PC-3 (cell line): ENCODE results near the gene NDUFAF2. TPM values are rescaled to one million over a fixed set of nuclear protein-coding genes. Genes with fewer than 3 reads are reported as not detected.

Experiments
- ATAC-seq: fragments of 200-7000 bp; cut with Tn5 transposase; 2 replicates; pipeline ENCODE4 v1.9.1; 2020; ENCODE audit warnings: mild to moderate bottlenecking, moderate library complexity
- BruUV-seq: library from RNA; stranded (reverse); fragments of 400-500 nt; replicated peaks from 2 replicates; lab custom pipeline; 2021; lab: Mats Ljungman, UMichigan
- CTCF ChIA-PET: fragments of 300-600 bp; sonication (Branson Sonifier 250); formaldehyde crosslinking; loops from one replicate; lab custom pipeline; 2022; ENCODE audit warnings: antibody characterized with exemption; lab: Charles Lee
- POLR2A ChIA-PET: fragments of 300-600 bp; sonication (Branson Sonifier 250); formaldehyde crosslinking; loops from one replicate; lab custom pipeline; 2022; ENCODE audit warnings: antibody characterized with exemption; ENCODE audit not compliant: unreplicated experiment; lab: Charles Lee
- DNase-seq: peaks from one replicate; pipeline ENCODE4 v3.0.0-alpha.2; 2015
- H2AFZ ChIP-seq: fragments of 300-600 bp; sonication (generic); 2 replicates; pipeline ENCODE4 v1.6.0; 2016; ENCODE audit warnings: antibody characterized with exemption, low read length
- H3F3A ChIP-seq: fragments of 300-600 bp; sonication (generic); one replicate; pipeline ENCODE4 v1.6.0; 2017; ENCODE audit warnings: antibody characterized with exemption, low read length, control low read depth, mild to moderate bottlenecking; ENCODE audit not compliant: unreplicated experiment
- H3K27ac ChIP-seq: fragments of 300-600 bp; sonication (generic); 2 replicates; pipeline ENCODE4 v1.5.1; 2016; ENCODE audit warnings: mild to moderate bottlenecking, low read length
- H3K27me3 ChIP-seq: fragments of 300-600 bp; sonication (generic); 2 replicates; pipeline ENCODE4 v1.6.1; 2016; ENCODE audit warnings: low read length, mixed read lengths
- H3K36me3 ChIP-seq: fragments of 300-600 bp; sonication (generic); 2 replicates; pipeline ENCODE4 v1.6.1; 2016; ENCODE audit warnings: low read depth, mixed run types, low read length, mixed read lengths
- H3K4me1 ChIP-seq: fragments of 300-600 bp; sonication (generic); 2 replicates; pipeline ENCODE4 v1.5.1; 2016; ENCODE audit warnings: low read length; ENCODE audit not compliant: insufficient read depth
- H3K4me2 ChIP-seq: fragments of 300-600 bp; sonication (generic); 2 replicates; pipeline ENCODE4 v1.6.0; 2016; ENCODE audit warnings: low read length
- H3K4me3 ChIP-seq: fragments of 300-600 bp; sonication (generic); 2 replicates; pipeline ENCODE4 v1.5.1; 2016; ENCODE audit warnings: mild to moderate bottlenecking, low read length, mixed read lengths
- H3K79me2 ChIP-seq: fragments of 300-600 bp; sonication (generic); 2 replicates; pipeline ENCODE4 v1.6.1; 2017; ENCODE audit warnings: low read length, mixed read lengths
- H3K9ac ChIP-seq: fragments of 300-600 bp; sonication (generic); 2 replicates; pipeline ENCODE4 v1.6.0; 2016; ENCODE audit warnings: mild to moderate bottlenecking, low read length
- H3K9me2 ChIP-seq: fragments of 300-600 bp; sonication (generic); replicated peaks from 2 replicates; pipeline ENCODE4 v1.6.1; 2016; ENCODE audit warnings: mixed run types, low read length, mixed read lengths
- H3K9me3 ChIP-seq: fragments of 300-600 bp; sonication (generic); 2 replicates; pipeline ENCODE4 v1.6.1; 2016; ENCODE audit warnings: low read length, mixed read lengths
- H4K20me1 ChIP-seq: fragments of 300-600 bp; sonication (generic); 2 replicates; pipeline ENCODE4 v1.6.1; 2016; ENCODE audit warnings: low read length, mixed read lengths
- CTCF ChIP-seq: fragments of 300-600 bp; sonication (generic); conservative IDR thresholded peaks from 2 replicates; pipeline ENCODE4 v1.5.1; 2017; ENCODE audit warnings: antibody characterized with exemption, low read depth, mild to moderate bottlenecking, low read length
- EZH2 ChIP-seq: fragments of 300-600 bp; sonication (generic); IDR thresholded peaks from one replicate; pipeline ENCODE4 v1.6.1; 2017; ENCODE audit warnings: antibody characterized with exemption, mild to moderate bottlenecking, low read length; ENCODE audit not compliant: unreplicated experiment
- EZH2phosphoT487 ChIP-seq: fragments of 300-600 bp; sonication (generic); IDR thresholded peaks from 2 replicates; pipeline ENCODE4 v1.6.1; 2018; ENCODE audit warnings: mild to moderate bottlenecking, antibody characterized with exemption, low read length, borderline replicate concordance
- intact Hi-C: fragments of 100-400 bp; cut with micrococcal nuclease; formaldehyde crosslinking; loops from 2 replicates; pipeline ENCODE4 v1.9.0; 2023
- total RNA-seq: library from RNA; depleted of rRNA; stranded (reverse); fragments of >200 nt; gene quantifications from 2 replicates; pipeline ENCODE4 v1.2.3, GENCODE V29; 2014

The NDUFAF2 gene
- total RNA-seq, 1 experiment from 2014 or later = 41.9 TPM

DNA sequence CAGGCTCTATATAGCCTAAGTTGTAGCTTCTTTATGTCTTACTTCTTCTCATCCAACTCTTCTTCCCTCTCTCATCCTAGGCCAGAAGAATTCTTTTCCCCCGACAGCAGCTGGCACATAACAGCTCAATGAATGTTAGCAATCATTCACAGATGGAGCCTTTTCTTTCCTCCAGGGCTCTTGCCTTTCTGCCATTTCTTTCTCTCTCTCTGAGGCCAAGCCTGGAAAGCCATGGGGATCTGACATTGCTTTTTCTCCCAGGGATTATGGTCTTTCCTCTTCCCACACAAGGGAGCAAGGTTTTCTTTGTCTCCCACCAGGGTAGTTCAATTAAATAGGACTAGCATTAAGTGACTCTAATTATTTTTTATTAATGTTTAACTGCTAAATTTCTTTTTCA is 196.8 kb downstream of the NDUFAF2 start:
- no peaks in the 10 kb centered on the region for H3K79me2 ChIP-seq
- H3K36me3 ChIP-seq = no peaks in the 10 kb centered on the region
- DNase-seq (no peak), ATAC-seq (no peak)
- H3K9ac ChIP-seq = no peak overlapping the region
- POLR2A ChIA-PET = interaction anchor here (0.6 kb wide), 1 partner anchor 138 kb away, joined by 3 read pairs; no protein-coding TSS in a partner anchor
- no peaks in the 10 kb centered on the region for H3K9me3 ChIP-seq
- no peaks in the 10 kb centered on the region for H4K20me1 ChIP-seq
- H3K4me3 ChIP-seq = no peak overlapping the region
- no peaks in the 10 kb centered on the region for H3K27me3 ChIP-seq
- intact Hi-C loops = no loop called here
- no peak overlapping the region for H2AFZ ChIP-seq
- H3K4me1 ChIP-seq = no peaks in the 10 kb centered on the region
- CTCF ChIA-PET = no interaction called here
- no TSS peak for BruUV-seq
- H3F3A ChIP-seq = no peaks in the 10 kb centered on the region
- no peak overlapping the region for H3K4me2 ChIP-seq
- H3K27ac ChIP-seq = no peak overlapping the region
- no peaks in the 10 kb centered on the region for H3K9me2 ChIP-seq
- TF ChIP-seq EZH2phosphoT487 (no peak), EZH2 (no peak), CTCF (no peak)

- Histone ChIP-seq H3K9me2 (no peaks in the 10 kb centered on the region), H3K36me3 (no peaks in the 10 kb centered on the region), H3F3A (no peaks in the 10 kb centered on the region), H3K4me3 (no peak overlapping the region), H3K27me3 (no peaks in the 10 kb centered on the region), H3K9me3 (no peaks in the 10 kb centered on the region), H2AFZ (no peak overlapping the region), H3K4me2 (no peak overlapping the region), H3K9ac (no peak overlapping the region), H3K27ac (no peak overlapping the region), H4K20me1 (no peaks in the 10 kb centered on the region), H3K79me2 (no peaks in the 10 kb centered on the region), H3K4me1 (no peaks in the 10 kb centered on the region)
- TF ChIP-seq CTCF = no peak
- TF ChIP-seq EZH2 = no peak
- TF ChIP-seq EZH2phosphoT487 = no peak
- CTCF ChIA-PET = no interaction called here
- no TSS peak for BruUV-seq
- ATAC-seq (no peak), DNase-seq (no peak)
- intact Hi-C loops = no loop called here
- POLR2A ChIA-PET = interaction anchor here (0.6 kb wide), 1 partner anchor 139 kb away, joined by 3 read pairs; no protein-coding TSS in a partner anchor
Observed at GRCh38 chr5:61142391-61142790, 197.4 kb downstream of the NDUFAF2 start.

- ATAC-seq (no peak), DNase-seq (no peak)
- Histone ChIP-seq H3F3A (no peaks in the 10 kb centered on the region), H3K27me3 (no peaks in the 10 kb centered on the region), H3K79me2 (no peaks in the 10 kb centered on the region), H4K20me1 (no peaks in the 10 kb centered on the region), H3K9me3 (no peaks in the 10 kb centered on the region), H3K4me1 (no peaks in the 10 kb centered on the region), H3K36me3 (no peaks in the 10 kb centered on the region), H3K9me2 (no peaks in the 10 kb centered on the region), H3K4me3 (no peak overlapping the region), H3K4me2 (no peak overlapping the region), H2AFZ (no peak overlapping the region), H3K9ac (no peak overlapping the region), H3K27ac (no peak overlapping the region)
- intact Hi-C loops = no loop called here
- no peak for TF ChIP-seq CTCF
- no peak for TF ChIP-seq EZH2
- TF ChIP-seq EZH2phosphoT487 = no peak
- CTCF ChIA-PET = no interaction called here
- no TSS peak for BruUV-seq
- POLR2A ChIA-PET = no interaction called here
Observed at GRCh38 chr5:61142811-61143210, 197.8 kb downstream of the NDUFAF2 start.
